NCI-H2081 (cell line): Measurements from ENCODE around the gene BMX.

ENCODE experiments used
- DNase-seq, 2 experiments: peaks; one replicate each; lab custom pipeline; 2025; lab: John Stamatoyannopoulos, UW

The BMX gene

DNA sequence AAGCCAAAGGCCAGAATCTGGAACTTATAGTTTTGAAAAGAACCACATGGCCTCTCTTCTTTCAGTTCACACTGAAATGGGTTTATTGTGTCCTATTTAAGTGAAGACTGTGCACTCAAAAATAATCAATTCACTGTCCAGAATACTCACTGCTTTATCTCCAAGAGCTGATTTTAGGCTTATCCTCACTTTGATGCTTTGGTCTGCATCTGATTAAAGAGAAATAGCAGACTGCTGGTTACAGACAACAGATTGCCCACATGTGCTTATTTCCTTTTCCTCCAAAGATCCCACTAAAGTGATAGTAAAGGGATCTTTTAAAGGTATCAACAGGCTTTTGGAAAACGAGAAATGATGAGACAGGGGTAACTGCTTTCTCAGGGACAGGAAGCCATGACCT is 69.5 kb downstream of the BMX start:
- DNase-seq, result no peak

DNA sequence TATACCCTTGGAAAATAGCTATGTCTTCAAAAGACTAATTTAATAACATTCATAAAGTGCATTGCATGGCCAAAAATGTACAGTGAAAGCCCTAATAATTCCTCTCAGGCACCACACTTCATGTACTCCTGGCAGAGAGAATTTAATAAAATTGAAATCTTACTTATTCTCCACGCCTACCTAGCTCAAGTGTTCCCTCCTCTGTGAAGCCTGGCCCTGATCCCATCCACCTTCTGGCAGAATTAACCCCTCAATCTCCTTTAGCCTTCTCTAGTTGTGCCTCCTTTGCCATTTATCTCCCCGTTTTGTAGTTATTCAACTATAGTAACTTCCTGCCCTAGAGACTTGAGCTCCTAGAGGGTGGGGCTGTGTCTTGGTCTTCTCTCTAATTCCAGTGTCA is 73.4 kb downstream of the BMX start:
- no peak for DNase-seq

DNA sequence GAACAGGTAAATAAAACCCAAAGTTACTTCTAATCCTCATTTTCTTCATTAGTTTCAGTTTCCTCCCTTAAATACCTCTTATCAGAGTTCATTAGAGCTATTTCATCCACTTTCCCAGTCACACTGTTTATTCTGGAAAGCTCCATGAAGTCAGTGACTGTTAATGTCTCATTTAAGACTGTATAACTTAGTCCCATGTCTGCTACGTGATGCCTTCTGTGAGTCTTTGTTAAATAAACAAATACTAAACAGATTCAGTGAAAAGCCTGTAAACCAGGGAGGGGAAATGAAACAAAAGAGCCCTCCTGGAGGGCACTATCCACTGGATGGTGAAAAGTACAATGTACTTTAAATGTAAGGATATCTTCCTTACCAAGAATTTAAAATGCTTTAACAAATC is 75.4 kb downstream of the BMX start:
- no peak for DNase-seq

DNA sequence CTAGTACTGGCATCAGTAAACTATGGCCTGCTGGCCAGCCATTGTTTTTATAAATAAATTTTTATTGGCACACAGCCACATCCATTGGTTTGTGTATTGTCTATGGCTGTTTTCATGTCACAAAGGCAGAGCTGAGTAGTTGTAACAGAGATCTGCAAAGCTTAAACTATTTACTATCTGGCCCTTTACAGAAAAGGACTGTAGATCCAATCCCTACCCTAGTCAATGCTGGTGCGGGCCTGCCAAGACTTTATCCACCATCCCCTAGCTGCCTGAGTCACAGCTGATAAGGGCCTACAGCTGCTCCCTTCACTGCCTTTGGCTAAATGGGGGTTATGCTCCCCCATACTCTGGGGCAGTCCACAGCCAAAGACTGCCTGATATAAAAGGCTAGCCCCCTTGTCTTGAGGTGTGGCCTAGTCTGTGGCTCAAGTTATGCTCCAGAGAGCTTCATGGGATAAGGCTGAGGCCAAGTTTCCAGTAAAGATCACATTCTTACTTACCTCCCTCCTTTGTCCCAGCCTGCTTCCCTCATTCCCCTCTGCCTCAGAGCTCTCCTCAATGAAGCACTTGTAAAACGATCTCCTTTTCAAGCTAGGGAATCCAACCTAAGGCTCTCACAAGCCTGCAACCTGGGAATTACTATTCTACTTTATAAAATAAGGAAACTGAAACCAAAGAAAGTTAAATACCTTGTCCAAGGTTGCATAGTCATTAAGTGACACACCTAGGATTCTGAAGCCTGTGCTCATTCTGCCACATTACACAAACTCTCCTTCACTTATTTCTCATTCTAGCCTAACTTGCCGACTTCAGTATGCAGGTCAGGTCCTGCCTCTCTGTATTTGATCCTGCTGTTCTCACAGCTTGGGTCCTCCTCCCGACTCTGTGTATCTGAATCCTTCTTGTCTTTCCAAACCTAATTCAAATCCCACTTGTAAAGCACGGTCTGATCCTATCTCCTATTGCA is 79.5 kb downstream of the BMX start:
- DNase-seq, result no peak

DNA sequence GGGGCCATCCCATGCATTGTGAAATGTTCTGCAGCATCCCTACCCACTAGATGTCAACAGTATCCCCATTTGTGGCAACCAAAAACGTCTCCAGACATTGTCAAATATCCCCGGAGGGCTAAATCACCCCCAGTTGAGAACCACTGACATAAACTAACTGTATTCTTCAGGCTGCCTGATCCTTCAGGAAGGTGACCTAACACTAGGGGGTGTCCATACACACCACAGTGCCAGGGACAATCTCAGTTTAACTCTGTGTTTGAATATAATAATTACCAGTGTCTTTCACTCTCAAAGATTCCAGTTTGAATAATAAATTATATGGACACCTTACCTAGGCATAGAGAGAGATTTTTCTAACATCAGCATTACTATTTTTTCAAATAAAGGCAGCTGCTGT is 93.8 kb downstream of the BMX start:
- DNase-seq, result no peak

DNA sequence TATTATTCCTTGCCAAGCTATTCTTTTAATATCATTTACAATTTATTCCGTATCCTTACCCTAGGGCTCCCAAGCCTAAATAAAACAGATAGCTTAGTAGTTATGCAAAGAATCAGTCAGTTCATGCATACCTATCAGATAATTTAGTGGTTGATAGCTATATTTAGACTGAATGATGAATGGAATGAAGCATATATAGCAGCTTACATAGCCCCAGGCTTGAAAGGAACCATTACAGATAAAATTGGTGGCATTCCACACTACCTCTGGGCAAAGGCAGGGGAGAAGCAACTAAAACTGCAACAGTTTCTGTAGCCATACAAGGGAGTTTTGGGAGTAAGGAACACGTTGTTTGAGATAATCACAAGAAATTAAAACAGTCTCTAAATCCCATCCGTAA is 97.4 kb downstream of the BMX start:
- DNase-seq, result no peak

DNA sequence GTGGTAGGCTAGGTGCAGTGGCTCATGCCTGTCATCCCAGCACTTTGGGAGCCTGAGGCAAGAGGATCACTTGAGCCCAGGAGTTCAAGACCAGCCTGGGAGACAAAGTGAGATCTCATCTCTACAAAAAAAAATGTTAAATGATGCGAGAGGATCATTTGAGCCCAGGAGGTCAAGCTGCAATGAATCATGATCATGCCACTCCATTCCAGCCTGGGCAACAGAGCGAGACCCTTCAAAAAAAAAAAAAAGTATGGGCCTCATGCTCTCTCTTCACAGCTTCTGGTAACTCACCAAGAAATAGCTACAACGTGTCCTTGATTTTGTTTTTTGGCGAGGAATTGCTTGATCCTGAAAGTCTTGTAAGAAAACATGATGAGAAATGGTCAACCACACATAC is 98.9 kb downstream of the BMX start:
- no peak for DNase-seq

DNA sequence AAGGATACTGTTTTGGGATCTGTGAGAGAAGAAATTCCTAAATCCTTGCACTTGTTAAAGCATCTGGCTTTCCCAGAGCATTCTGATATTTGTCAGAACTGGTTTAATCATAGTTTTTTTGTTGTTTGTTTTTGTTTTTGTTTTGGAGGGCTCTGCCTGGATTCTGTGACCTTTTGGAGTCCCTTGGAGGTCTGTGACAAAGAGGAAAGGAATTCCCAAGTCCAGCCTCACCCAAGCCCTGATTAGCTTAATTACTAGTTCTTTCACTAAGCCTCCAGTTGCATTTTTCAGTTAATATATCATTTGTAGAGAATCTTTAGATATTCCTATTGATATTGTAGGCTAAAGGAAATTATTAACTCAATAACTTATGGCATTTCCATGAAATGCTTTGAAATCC is 99.4 kb downstream of the BMX start:
- DNase-seq, result no peak

DNA sequence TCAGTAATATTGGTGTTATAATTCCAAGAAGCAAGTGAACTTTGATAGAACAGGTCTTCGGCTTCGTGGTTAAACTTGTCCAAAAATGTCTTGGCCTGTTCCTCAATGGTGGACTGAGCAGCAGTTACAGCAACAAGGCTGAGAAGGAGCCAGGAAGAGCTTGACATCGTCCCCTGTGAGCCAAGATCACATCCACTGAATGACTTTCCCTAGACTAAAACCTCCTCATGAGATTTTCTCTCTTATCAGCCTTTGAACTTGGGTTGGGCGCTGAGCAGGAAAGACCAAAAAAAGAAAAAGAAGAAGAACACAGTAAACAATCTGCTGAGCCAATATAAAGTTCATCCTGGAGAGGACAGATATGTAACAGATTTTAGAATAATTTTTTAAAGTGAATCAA is 100.1 kb downstream of the BMX start, which contains the start of gene ACE2:
ACE2 (minus strand) TSS at position 216 of the 400 bp plus-strand sequence; CDS start at position 167, 49 bp downstream.
- DNase-seq, result no peak

DNA sequence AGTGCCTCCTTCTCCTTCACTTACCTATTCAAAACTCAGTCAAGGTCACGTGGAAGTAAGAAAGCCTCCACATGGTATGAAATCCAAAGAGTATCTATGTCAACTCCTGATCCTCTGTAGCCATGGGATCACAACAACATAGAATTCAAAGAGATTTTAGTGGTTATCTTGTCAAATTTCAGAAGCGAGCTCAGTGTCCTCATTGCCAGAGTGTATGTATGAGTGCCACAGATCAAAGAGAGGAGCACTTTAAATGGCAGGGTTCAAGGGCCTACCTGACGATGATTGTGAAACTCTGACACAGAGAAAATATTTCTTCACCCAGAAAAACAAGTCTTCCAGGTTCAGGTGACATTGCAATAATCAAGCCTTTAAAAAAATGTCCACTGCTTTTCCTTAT is 101.3 kb downstream of the BMX start:
- no peak for DNase-seq

DNA sequence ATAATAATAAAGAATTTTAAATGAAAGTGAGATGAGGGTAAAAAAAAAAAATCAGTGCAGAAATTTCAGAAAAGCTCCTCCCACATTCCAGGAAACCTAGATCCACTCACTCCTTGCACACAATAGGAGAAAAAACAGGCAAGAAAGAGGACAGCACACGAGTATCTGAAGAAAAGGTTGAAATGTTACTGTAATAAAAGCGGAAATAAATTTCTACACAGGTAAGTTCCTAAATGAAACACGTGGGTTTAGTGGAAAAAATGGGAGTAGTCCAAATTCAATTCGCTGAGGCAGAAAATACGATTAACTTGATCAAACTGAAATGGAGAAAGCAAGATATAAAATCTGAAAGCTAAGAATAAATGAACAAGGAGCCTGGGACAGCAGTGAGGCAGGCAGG is 102.2 kb downstream of the BMX start:
- no peak for DNase-seq

DNA sequence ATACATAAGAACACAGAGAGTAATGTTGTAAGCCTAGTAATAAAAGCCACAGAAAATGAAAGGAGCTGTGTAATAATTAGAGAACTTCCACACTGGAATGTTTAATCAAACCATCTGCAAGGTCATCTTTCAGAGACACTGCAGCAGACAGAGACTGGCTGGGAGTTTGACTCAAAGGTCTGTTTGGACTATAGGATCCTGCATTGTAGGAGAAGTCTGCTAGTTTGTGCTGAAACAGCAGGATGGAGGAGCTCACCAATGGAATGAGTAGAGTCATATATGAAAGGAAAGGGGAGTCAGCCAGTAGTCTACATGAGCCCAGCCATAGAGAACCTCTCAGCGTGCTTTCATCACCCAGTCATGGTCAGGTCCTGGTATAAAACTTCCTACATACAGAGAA is 104.6 kb downstream of the BMX start:
- no peak for DNase-seq
